ENCODE results near the gene LDLRAD2. TPM values are rescaled to one million over a fixed set of nuclear protein-coding genes. Genes with fewer than 3 reads are reported as not detected.

Gene LDLRAD2
- total and polyA plus RNA-seq, 9 of the 15 experiments (the other 6 are each of a cell fraction or from before 2014, with no cell fraction given): 0.45 to 0.48 TPM; not detected in 7

GRCh38 chr1:21829294-21829693 lies 17.2 kb downstream of the LDLRAD2 start:
- Histone ChIP-seq H3K9me3 (replicated peaks; ENCODE audit: control insufficient read depth, insufficient read depth, low read depth, low read length) (peaks cover 3% of the 10 kb centered on the region; the same call in 1 of the 2 replicates), H4K20me1 (replicated peaks; ENCODE audit: control insufficient read depth, insufficient read depth, low read length) (no peaks in the 10 kb centered on the region; the same call in 1 of the 2 replicates), H3K4me1 (replicated peaks in 1 of 2; ENCODE audit: control insufficient read depth in 2 of 2, insufficient read depth in 2 of 2, low read length in 2 of 2) (peaks cover 0 to 28% of the 10 kb centered on the region in 2 experiments; a peak in 1 of 5 replicates), H3K9ac (ENCODE audit: insufficient read depth in 1 of 2, low read depth in 2 of 2, low read length in 2 of 2) (no peak overlapping the region), H3K79me2 (ENCODE audit: control insufficient read depth, insufficient read depth, low read length) (no peaks in the 10 kb centered on the region), H3K36me3 (ENCODE audit: control insufficient read depth, insufficient read depth, low read length) (peaks cover 88% of the 10 kb centered on the region; the same call in 2 of the 3 replicates), H3K4me3 (no peak overlapping the region), H2AFZ (ENCODE audit: low read depth, low read length) (no peak overlapping the region), H3K27ac (ENCODE audit: extremely low read depth, low read depth, low read length) (no peak overlapping the region), H3K4me2 (ENCODE audit: insufficient read depth, low read length) (no peak overlapping the region), H3K9me1 (ENCODE audit: control insufficient read depth, insufficient read depth, low read length) (peaks cover 5% of the 10 kb centered on the region), H3K27me3 (ENCODE audit: control insufficient read depth in 2 of 2, insufficient read depth in 2 of 2, low read length in 2 of 2) (no peaks in the 10 kb centered on the region)
- POLR2A ChIA-PET: no interaction called here
- intact Hi-C loops (cut with micrococcal nuclease) (no loop called here), in situ Hi-C loops (cut with MboI) (no loop called here)
- CTCF ChIA-PET (ENCODE audit: low intra/inter-chr PET ratio): no interaction called here
- 92% methylated on average over 16 of the region's 17 CpGs for WGBS (ENCODE audit: insufficient coverage, low coverage, missing lambda C conversion rate)
- DNase-seq (ENCODE audit: extremely low read depth in 1 of 4, low spot score in 3 of 4): no peak
- peak; percentile 69 for TF ChIP-seq RBM22 (IDR thresholded peaks at IDR 0.05; ENCODE audit: low read depth, low read length, poor library complexity, severe bottlenecking)
- no peak for TF ChIP-seq DMBX1 (CRISPR knock-in tag; IDR thresholded peaks at IDR 0.05; ENCODE audit: borderline replicate concordance)
- 0 out of 2 replicates have a peak, but pooled peaks have one; percentile 2 for TF ChIP-seq HNRNPL (IDR thresholded peaks at IDR 0.05; ENCODE audit: low read depth, low read length)
- no TSS peak for BruUV-seq (replicated peaks)
- FAIRE-seq: no peak
- no peak for ATAC-seq

- CTCF ChIA-PET (ENCODE audit: low intra/inter-chr PET ratio): no interaction called here
- H3K4me1 ChIP-seq (replicated peaks in 1 of 2; ENCODE audit: control insufficient read depth in 2 of 2, insufficient read depth in 2 of 2, low read length in 2 of 2): peaks cover 0 to 29% of the 10 kb centered on the region in 2 experiments; a peak in 1 of 5 replicates
- in situ Hi-C loops (cut with MboI): no loop called here
These were observed 18.9 kb downstream of the LDLRAD2 start for GRCh38 chr1:21830792-21831453.

More at GRCh38 chr1:21830792-21831453, 18.9 kb downstream of the LDLRAD2 start:
- DNase-seq (ENCODE audit: extremely low read depth in 1 of 4, low spot score in 3 of 4) (no peak), FAIRE-seq (no peak), ATAC-seq (no peak)
- intact Hi-C loops (cut with micrococcal nuclease): no loop called here
- Histone ChIP-seq H3K36me3 (ENCODE audit: control insufficient read depth, insufficient read depth, low read length) (peaks cover 97% of the 10 kb centered on the region; the same call in 2 of the 3 replicates), H3K4me3 (no peak overlapping the region), H3K27me3 (ENCODE audit: control insufficient read depth in 2 of 2, insufficient read depth in 2 of 2, low read length in 2 of 2) (no peaks in the 10 kb centered on the region), H4K20me1 (replicated peaks; ENCODE audit: control insufficient read depth, insufficient read depth, low read length) (no peaks in the 10 kb centered on the region; the same call in 1 of the 2 replicates), H3K4me2 (ENCODE audit: insufficient read depth, low read length) (no peak overlapping the region), H3K79me2 (ENCODE audit: control insufficient read depth, insufficient read depth, low read length) (no peaks in the 10 kb centered on the region), H3K9me3 (replicated peaks; ENCODE audit: control insufficient read depth, insufficient read depth, low read depth, low read length) (peaks cover 9% of the 10 kb centered on the region), H3K9ac (ENCODE audit: insufficient read depth in 1 of 2, low read depth in 2 of 2, low read length in 2 of 2) (peak overlapping the region in 1 of 2 experiments; percentile 78; a peak in 1 of 4 replicates), H2AFZ (ENCODE audit: low read depth, low read length) (no peak overlapping the region), H3K27ac (ENCODE audit: extremely low read depth, low read depth, low read length) (no peak overlapping the region), H3K9me1 (ENCODE audit: control insufficient read depth, insufficient read depth, low read length) (peaks cover 5% of the 10 kb centered on the region)
- no TSS peak for BruUV-seq (replicated peaks)
- POLR2A ChIA-PET: interaction anchor here (0.6 kb wide), 1 partner anchor 112 kb away, joined by 3 read pairs; no protein-coding TSS in a partner anchor
- TF ChIP-seq CBX2 (IDR thresholded peaks at IDR 0.05; ENCODE audit: insufficient read depth, low read length, poor library complexity, severe bottlenecking) (no peak), ZNF778 (CRISPR knock-in tag; IDR thresholded peaks at IDR 0.05) (no peak), MCM5 (IDR thresholded peaks at IDR 0.05; ENCODE audit: low read depth) (no peak), ZFX (CRISPR knock-in tag; IDR thresholded peaks at IDR 0.05) (0 out of 2 replicates have a peak, but pooled peaks have one; percentile 6), XRCC3 (IDR thresholded peaks at IDR 0.05) (no peak)
- 89% methylated on average over 22 of the region's 23 CpGs for WGBS (ENCODE audit: insufficient coverage, low coverage, missing lambda C conversion rate)

Measured in K562 (cell line).